SW480 (cell line): ENCODE measurements around the gene NKX1-1.

ENCODE experiments used
- DNase-seq: peaks from one replicate; pipeline ENCODE4 v3.0.0-alpha.2; 2016; ENCODE audit warnings: low spot score

Gene NKX1-1

DNA sequence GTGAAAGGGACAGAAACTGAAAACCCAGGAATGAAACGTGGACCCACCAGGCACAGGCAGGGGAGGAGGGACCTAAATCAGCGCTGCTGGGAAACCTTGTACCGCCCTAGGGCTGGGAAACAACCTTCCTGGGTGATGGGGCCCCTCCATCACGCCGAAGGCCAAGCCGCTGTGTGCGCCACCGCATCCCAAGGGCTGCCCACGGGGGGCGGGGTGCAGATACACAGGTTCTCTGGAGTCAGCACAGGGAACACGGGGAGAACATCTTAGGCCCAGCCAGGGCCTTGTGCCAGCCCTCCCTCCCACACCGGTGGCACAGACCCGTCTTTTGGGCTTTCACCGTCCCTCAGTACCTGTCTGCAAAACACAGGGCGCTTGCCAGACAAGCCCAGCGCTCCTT is 46.3 kb downstream of the NKX1-1 start:
- no peak for DNase-seq

DNA sequence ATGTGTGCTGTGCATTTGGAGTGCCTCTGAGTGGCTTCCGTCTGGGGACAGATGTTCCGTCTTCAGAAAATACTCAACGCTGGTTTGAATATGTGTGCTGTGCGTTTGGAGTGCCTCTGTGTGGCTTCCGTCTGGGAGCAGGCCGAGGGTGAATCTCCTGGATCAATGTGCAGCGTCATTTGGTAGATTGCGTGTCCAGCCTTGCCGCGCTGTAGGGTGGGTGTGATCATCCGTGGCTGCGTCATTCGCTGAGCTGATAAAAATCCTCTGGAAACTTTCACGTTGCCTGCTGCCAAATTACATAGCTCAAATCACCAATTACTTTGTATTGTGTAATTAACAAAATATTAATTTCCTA is 47.1 kb downstream of the NKX1-1 start:
- DNase-seq, result no peak

DNA sequence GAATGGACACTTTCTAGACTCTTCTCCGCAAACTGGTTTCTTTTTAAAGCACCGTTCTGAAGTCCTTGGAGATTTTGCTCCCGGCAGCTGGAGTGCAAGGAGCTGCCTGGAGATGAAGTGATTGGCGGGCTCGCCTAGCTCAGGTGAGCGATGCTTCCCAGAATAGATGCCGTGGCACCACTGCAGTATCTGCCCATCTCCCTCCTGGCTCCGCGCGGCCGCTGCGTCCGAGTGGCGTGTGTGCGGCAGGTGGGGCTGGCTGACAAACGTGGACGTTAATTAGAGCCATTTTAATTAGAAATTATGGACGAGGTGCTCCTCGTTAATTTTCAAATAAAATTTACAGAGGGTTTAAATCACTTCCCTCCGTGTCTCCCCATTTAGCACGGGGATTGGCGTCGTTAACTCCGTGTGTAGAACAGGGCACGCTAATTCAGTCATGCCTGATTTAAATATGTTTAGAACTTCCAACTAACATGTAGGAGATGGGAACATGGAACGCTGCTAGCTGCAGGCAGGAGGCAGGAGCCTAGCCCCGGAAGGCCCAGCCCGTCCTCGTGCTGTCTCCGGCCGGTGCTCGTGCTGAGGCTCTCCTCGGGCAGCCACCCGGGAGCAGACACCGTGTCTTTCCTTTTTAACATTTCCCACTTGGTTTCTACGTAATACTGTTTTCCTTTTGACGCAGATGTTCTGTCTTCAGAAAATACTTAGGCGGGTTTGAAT is 47.7 kb downstream of the NKX1-1 start:
- no peak for DNase-seq

DNA sequence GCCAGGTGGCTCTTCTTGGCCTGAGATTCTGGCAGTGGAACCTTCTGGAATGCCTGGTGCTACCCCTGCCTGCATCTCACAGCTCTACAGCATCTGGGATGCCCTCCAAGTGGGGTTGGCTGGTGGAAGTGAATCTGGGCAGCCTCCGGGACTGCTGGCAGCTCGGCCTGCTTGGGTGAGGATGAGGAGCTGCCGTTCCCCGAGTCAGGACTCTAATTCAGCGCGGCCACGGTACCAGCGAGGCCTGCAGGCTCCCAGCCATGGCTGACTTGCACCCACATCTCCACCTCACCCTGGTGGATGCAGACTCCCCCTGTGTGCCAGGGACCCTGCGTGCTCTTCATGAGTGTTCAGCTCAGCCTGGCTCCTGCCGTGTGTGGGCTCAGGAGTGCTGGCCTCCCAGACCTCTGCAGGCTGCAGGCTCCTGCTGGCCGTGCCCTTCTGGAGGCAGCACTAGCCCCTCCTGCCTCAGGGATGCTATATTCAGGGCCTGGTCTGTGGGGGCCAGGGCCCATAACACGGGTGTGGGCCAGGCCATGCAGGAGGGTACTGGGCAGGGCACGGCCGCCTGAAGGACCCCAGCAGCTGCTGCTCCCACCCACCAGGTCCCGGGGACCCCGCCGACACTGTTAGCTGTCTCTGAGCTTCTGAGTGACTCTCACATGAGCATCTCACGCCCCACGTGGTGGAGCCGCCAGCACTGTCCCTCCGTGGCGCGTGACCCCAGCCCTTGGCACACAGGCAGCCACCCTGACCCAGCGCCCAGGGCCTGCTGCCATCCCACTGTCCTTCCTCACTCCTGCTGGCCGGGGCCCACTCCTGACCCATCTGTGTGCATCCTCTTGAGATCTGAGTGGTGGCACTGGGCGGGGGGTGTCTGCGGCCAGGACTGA is 48.6 kb downstream of the NKX1-1 start:
- no peak for DNase-seq

DNA sequence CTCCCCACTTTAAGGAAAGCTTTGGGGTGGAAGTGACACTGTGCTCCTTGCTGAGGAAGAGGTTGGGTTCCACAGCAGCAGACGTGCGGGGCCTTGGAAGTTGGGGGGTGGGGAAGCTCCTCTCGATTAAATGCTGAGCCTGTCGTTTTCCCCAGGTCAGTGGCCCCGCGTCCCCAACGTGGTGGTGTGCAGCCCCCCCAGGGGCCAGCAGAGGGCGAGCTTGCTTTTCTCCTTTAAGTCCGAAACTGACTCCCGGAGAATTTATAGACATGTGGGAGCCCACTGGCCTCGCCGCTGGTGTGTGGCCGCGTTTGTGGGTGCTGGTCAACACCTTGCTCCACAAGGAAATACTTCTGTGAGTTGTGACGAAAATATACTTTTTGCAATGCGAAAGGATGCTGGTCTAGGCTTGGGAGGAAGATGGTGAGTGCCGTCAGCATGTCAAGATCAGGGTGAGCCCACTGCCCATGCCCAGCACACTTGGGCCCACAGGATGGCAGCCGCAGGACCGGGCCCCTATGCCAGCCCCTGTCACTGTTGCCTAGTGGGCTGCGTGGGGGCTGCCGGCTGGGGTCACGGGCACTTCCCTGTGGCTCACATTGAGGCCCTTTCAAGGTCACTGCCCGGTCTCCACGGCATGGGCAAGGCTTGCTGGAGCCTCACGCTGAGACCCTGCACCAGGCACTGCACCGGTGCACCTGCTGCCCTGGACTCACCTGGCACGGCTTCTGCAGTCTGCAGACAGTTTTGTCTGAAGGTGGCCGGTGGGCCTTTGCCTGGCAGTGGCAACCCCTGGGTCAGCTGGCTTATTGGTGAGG is 49.9 kb downstream of the NKX1-1 start:
- DNase-seq, result peak; percentile 46

DNA sequence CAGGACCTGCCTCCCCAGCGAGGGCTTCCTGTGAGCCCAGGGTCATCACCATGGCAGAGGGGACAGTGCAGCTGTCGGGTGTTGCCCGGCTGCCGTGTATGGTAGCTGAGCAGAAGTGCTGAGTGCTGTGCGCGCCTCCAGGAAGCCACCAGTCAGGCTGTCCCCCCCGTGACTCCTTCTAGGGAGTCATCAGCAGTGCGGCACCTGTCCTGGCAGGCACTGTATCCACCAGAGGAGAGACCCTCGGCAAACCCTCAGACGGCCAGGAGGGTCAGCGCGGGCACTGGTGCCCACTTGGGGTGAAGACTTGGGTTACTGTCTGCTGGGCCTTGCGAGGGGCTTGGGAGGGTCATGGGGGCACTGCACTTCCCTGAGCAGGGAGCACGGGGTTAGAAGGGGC is 50.9 kb downstream of the NKX1-1 start:
- no peak for DNase-seq

DNA sequence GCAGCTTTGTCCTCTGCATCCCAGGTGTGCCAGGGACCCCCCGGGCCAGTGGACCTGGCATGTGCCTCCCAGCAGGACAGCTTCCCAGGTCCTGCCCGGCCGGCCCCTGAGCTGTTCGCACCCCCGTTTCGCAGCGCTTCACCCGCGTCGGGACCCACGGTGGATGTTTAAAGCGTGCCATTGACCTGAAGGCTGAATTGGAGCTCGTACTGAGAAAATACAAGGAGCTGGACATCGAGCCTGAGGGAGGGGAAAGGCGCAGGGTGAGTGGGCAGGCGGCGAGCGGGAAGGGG is 51.3 kb downstream of the NKX1-1 start:
- DNase-seq, result no peak

DNA sequence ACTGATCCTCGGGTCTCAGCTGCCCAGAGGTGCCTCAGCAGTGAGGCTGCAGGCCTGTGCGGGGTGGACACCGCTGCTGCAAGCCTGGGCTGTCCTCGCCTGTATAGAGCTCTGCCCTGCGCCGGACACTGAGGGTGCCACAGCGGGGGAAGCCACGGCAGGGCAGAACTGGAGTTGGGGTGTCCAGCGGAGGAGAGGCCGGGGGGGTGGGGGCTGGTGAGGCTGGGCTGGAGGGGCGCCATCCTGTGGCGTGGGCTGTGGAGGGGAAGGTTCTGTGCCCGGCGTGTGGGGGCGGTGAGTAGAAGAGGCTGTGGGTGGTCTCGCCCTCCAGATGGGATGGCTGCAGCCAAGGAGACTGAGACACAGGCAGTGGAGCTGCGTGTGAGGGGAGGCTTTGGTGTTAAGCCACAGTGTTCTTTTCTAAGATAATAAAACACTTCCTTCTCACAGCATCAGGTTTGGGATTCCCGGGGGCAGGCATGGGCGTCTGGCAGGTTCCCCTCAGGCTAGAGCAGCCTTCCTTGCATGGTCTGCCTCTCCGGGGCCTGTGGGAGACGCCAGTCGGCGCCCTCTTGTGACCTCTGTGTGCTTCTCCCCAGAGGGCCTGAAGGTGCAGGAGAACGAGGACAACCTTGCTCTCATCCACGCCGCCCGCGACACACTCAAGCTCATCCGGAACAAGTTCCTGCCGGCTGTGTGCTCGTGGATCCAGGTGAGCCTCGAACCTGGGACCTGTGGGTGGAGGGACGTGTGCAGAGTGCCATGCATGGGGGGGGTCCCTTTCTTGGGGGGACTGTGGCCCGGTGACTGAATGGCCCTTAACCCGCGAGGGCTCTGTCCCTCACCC is 51.9 kb downstream of the NKX1-1 start:
- no peak for DNase-seq

DNA sequence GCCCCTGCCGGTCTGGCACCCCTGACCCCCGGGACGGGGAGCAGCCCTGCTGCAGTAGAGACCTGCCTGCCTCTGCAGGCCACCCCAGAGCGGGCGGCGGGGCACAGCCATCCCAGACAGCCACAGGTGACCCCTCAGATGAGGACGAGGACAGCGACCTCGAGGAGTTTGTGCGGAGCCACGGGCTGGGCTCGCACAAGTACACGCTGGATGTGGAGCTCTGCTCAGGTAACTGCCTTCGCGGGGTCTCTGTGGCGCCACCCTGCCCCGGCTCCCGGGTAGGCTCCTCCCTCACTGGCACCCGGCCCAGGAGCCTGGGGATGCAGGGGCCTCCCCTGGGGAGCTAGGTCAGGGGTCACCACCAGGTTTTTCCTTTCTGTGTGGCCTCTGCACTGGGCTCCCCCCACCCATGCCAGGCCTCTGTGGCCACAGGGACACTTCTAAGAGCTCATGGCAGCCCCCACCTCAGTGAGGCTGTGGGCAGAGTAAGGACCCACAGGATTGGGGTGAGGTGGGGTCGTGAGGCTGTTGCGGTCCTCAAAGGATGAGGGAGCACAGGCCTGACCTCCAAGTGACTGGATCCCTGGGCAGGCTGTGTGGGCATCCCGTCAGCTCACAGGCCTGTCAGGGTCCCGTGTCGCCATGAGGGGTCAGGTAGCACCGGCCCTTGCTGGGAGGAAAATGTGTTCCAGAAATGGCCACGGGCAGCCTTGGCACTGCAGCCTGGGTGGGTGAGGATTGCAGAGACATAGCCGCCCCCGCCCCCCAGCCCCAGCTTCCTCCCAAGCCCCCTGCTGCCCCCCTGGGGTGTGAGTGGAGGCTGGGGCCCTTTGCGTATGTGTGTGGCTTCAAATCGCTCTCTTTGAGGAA is 52.8 kb downstream of the NKX1-1 start:
- no peak for DNase-seq
